ENCODE results near the gene MCTP1.

Gene MCTP1

DNA sequence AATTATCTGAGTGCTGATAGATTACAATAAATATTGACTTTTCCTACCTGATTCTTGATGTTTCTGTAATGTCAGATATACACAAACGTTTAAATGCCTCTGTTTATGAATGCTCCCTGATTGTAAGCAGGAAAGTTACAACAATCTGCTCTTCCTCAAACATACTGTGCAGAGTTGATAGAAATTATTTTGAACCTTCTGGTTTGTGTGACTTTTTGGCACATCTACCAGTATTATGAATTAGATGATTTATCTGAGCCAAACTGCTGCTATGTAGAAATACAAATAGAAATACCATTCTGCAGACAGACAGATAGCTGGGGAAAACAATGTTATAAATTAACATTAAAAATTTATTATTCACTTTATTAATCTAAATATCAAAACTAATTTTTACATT lies 553.4 kb downstream of the MCTP1 start:
- TF ChIP-seq RAD21 (IDR thresholded peaks at IDR 0.05; ENCODE audit: low read depth), result no peak
- TF ChIP-seq, protein P1, sequence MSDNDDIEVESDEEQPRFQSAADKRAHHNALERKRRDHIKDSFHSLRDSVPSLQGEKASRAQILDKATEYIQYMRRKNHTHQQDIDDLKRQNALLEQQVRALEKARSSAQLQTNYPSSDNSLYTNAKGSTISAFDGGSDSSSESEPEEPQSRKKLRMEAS (IDR thresholded peaks at IDR 0.05), result no peak

DNA sequence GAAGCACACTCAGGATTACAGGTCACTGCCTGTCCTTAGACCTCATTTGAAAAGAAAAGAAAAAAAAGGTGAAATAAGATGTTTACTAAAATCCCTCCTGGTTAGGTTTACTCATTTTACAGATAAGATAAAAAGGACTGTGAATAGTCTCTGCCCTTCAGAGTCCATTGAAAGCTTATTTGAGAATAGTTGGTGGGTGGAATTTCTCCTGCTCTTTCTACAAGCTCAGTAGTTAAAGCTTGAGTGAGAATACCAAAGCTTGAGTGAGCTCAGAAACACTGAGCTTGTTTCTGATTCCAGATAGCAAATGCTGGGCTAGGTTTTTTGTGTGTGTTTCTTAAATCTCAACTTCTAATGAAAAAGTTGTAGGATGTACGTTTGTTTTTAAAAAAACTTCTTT lies 559.8 kb downstream of the MCTP1 start:
- TF ChIP-seq YY1 (IDR thresholded peaks at IDR 0.05; ENCODE audit: low read depth) (no peak), TEAD4 (IDR thresholded peaks at IDR 0.05) (no peak), TAF1 (IDR thresholded peaks at IDR 0.05; ENCODE audit: low read depth) (no peak), EP300 (IDR thresholded peaks at IDR 0.05; ENCODE audit: borderline replicate concordance) (no peak), RAD21 (IDR thresholded peaks at IDR 0.05; ENCODE audit: low read depth) (no peak), ZBTB7A (IDR thresholded peaks at IDR 0.05; ENCODE audit: low read depth) (no peak), CREB1 (IDR thresholded peaks at IDR 0.05; ENCODE audit: low read depth) (no peak), FOXM1 (IDR thresholded peaks at IDR 0.05; ENCODE audit: borderline replicate concordance, low read depth) (no peak), TCF12 (IDR thresholded peaks at IDR 0.05; ENCODE audit: low read depth) (no peak)
- TF ChIP-seq, protein P2, sequence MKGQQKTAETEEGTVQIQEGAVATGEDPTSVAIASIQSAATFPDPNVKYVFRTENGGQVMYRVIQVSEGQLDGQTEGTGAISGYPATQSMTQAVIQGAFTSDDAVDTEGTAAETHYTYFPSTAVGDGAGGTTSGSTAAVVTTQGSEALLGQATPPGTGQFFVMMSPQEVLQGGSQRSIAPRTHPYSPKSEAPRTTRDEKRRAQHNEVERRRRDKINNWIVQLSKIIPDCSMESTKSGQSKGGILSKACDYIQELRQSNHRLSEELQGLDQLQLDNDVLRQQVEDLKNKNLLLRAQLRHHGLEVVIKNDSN (IDR thresholded peaks at IDR 0.05), result no peak
- TF ChIP-seq, protein P3, sequence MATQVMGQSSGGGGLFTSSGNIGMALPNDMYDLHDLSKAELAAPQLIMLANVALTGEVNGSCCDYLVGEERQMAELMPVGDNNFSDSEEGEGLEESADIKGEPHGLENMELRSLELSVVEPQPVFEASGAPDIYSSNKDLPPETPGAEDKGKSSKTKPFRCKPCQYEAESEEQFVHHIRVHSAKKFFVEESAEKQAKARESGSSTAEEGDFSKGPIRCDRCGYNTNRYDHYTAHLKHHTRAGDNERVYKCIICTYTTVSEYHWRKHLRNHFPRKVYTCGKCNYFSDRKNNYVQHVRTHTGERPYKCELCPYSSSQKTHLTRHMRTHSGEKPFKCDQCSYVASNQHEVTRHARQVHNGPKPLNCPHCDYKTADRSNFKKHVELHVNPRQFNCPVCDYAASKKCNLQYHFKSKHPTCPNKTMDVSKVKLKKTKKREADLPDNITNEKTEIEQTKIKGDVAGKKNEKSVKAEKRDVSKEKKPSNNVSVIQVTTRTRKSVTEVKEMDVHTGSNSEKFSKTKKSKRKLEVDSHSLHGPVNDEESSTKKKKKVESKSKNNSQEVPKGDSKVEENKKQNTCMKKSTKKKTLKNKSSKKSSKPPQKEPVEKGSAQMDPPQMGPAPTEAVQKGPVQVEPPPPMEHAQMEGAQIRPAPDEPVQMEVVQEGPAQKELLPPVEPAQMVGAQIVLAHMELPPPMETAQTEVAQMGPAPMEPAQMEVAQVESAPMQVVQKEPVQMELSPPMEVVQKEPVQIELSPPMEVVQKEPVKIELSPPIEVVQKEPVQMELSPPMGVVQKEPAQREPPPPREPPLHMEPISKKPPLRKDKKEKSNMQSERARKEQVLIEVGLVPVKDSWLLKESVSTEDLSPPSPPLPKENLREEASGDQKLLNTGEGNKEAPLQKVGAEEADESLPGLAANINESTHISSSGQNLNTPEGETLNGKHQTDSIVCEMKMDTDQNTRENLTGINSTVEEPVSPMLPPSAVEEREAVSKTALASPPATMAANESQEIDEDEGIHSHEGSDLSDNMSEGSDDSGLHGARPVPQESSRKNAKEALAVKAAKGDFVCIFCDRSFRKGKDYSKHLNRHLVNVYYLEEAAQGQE (IDR thresholded peaks at IDR 0.05; ENCODE audit: low read depth), result no peak

DNA sequence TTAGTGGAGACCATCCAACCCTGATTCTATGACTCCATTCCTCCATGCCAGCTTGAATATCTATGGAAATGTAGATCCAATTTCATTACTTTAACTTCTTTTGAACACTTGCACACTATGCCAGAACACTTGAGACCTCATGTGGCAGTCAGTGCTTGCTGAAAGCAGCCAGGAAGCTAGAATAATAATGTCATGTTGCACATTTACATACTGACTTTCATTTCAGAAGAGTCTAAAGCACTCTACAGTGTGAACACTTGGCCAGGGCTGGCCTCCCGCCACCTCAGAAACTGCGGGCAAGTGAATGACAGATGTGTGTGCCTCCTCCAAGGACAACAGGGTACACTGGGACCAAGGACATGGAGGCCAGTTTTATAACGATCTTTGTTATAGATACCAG lies 569.1 kb downstream of the MCTP1 start:
- TF ChIP-seq RAD21 (IDR thresholded peaks at IDR 0.05; ENCODE audit: low read depth) (no peak), YY1 (IDR thresholded peaks at IDR 0.05; ENCODE audit: low read depth) (no peak), CREB1 (IDR thresholded peaks at IDR 0.05; ENCODE audit: low read depth) (no peak), NFIC (IDR thresholded peaks at IDR 0.05) (no peak), FOXM1 (IDR thresholded peaks at IDR 0.05; ENCODE audit: borderline replicate concordance, low read depth) (no peak), EP300 (IDR thresholded peaks at IDR 0.05; ENCODE audit: borderline replicate concordance) (no peak), TCF12 (IDR thresholded peaks at IDR 0.05; ENCODE audit: low read depth) (no peak), CEBPB (IDR thresholded peaks at IDR 0.05) (no peak), ZBTB7A (IDR thresholded peaks at IDR 0.05; ENCODE audit: low read depth) (no peak), TEAD4 (IDR thresholded peaks at IDR 0.05) (no peak), EGR1 (IDR thresholded peaks at IDR 0.05) (no peak), TAF1 (IDR thresholded peaks at IDR 0.05; ENCODE audit: low read depth) (no peak)
- TF ChIP-seq, protein P1 (IDR thresholded peaks at IDR 0.05), result no peak
- TF ChIP-seq, protein P3 (IDR thresholded peaks at IDR 0.05; ENCODE audit: low read depth), result no peak
- TF ChIP-seq, protein P2 (IDR thresholded peaks at IDR 0.05), result no peak

DNA sequence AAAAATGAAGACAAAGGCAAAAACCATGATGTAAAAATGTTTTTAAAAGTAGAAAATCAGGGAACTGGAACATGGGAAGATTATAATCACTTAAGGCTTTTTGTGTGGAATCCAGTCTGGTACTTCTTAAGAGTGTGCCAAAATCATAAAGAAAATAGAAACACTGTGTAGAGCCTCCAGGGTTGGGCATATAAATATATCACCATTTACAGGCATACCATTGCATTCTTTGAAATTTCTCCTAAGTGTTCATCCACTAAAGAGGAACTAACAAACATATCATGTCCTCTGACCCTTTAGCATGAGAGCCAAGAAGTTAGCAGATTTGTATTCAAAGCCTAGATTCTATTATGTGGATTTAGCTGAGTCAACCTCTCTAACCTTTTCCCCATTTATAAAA lies 573.1 kb downstream of the MCTP1 start:
- TF ChIP-seq CREB1 (IDR thresholded peaks at IDR 0.05; ENCODE audit: low read depth), result no peak
- TF ChIP-seq, protein P2 (IDR thresholded peaks at IDR 0.05), result no peak

DNA sequence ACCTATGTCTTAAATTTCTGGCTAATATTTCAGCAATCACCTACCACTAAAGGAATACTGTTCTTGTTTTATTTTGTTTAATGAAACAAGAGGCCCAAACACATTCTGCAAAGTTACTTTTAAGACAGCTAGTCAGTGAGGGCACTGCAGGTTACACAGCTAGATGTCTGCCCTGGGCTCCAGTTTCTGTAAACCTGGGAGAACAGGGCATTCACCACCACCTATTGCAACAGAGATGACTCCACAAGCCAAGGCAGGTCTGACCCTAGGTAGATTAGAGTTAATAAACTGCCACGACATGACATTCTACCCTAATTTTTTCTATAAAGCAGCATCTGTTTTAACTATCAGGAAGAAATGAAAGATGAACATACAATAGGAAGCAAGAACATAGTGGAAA lies 575.6 kb downstream of the MCTP1 start:
- no peak for TF ChIP-seq YY1 (IDR thresholded peaks at IDR 0.05; ENCODE audit: low read depth)
- no peak for TF ChIP-seq CEBPB (IDR thresholded peaks at IDR 0.05)
- TF ChIP-seq CREB1 (IDR thresholded peaks at IDR 0.05; ENCODE audit: low read depth), result no peak
- TF ChIP-seq, protein P2 (IDR thresholded peaks at IDR 0.05), result no peak
- TF ChIP-seq EGR1 (IDR thresholded peaks at IDR 0.05), result no peak
- TF ChIP-seq, protein P1 (IDR thresholded peaks at IDR 0.05), result no peak
- TF ChIP-seq ZBTB7A (IDR thresholded peaks at IDR 0.05; ENCODE audit: low read depth), result no peak
- TF ChIP-seq, protein P3 (IDR thresholded peaks at IDR 0.05; ENCODE audit: low read depth), result no peak
- TF ChIP-seq TEAD4 (IDR thresholded peaks at IDR 0.05), result no peak
- TF ChIP-seq EP300 (IDR thresholded peaks at IDR 0.05; ENCODE audit: borderline replicate concordance), result no peak
- no peak for TF ChIP-seq TCF12 (IDR thresholded peaks at IDR 0.05; ENCODE audit: low read depth)
- no peak for TF ChIP-seq RAD21 (IDR thresholded peaks at IDR 0.05; ENCODE audit: low read depth)
- TF ChIP-seq NFIC (IDR thresholded peaks at IDR 0.05), result no peak
- no peak for TF ChIP-seq FOXM1 (IDR thresholded peaks at IDR 0.05; ENCODE audit: borderline replicate concordance, low read depth)
- TF ChIP-seq TAF1 (IDR thresholded peaks at IDR 0.05; ENCODE audit: low read depth), result no peak
